Astrocyte (in vitro differentiated cells and primary cell): ENCODE data around the gene DTNA.

ENCODE experiments used
- CTCF ChIP-seq: IDR thresholded peaks from 2 replicates; pipeline ENCODE4 v1.5.1; 2011; ENCODE audit warnings: low read depth, mild to moderate bottlenecking, inconsistent platforms, low read length, moderate library complexity; ENCODE audit not compliant: insufficient read depth
- EZH2 ChIP-seq: IDR thresholded peaks from 2 replicates; pipeline ENCODE4 v1.6.1; 2012; ENCODE audit warnings: mild to moderate bottlenecking, low read length, inconsistent platforms; ENCODE audit not compliant: insufficient read depth

GRCh38 chr18:34749721-34750120 is 39.6 kb downstream of the DTNA start:
- TF ChIP-seq CTCF (no peak), EZH2 (no peak)
